Lower leg skin (tissue), 4 donors: Measurements from ENCODE around the gene ATF6. TPM values are rescaled to one million over a fixed set of nuclear protein-coding genes. Genes with fewer than 3 reads are reported as not detected.

Experiments used
- DNase-seq, 2 donors: peaks; one replicate each; pipeline ENCODE4 v3.0.0-alpha.2; 2019; ENCODE audit warnings: low spot score in 2 of 2
- H3K4me3 ChIP-seq: fragments of 200-600 bp; sonication (generic); 2 replicates; pipeline ENCODE4 v1.5.1; 2017; ENCODE audit warnings: mild to moderate bottlenecking, low read depth; ENCODE audit not compliant: poor library complexity, severe bottlenecking
- POLR2A ChIP-seq, 2 donors: fragments of 450-650 bp; IDR thresholded peaks; one replicate each; pipeline ENCODE4 v1.6.1; 2016 to 2017; ENCODE audit warnings: antibody characterized with exemption in 2 of 2, mild to moderate bottlenecking in 1 of 2, moderate library complexity in 1 of 2
- WGBS, 2 donors: methylation state at CpG; one replicate each; pipeline ENCODE4 v1.1.5; 2018; 5-methylcytosine and 5-hydroxymethylcytosine counted together
- intact Hi-C: fragments of 100-400 bp; cut with DNase I; formaldehyde crosslinking; loops from one replicate; pipeline ENCODE4 v1.15.0; 2023; ENCODE audit warnings: low total_unique reads
- total RNA-seq, 4 donors: library from RNA; depleted of rRNA; stranded (reverse); fragments of >200 nt; gene quantifications; one replicate each; pipeline ENCODE4 v1.1.0, GENCODE V29; 2016
- TF ChIP-seq, protein P1 (sequence below), 3 donors: fragments of 450-650 bp; IDR thresholded peaks; one replicate each; pipeline ENCODE4 v1.5.1; 2016; ENCODE audit warnings: antibody characterized with exemption in 3 of 3, mild to moderate bottlenecking in 3 of 3, moderate library complexity in 2 of 3

ATF6 gene
- total RNA-seq, 4 donors from 2014 or later = 28.7 to 33.5 (median 31.2) TPM

GRCh38 chr1:162011337-162012012, 245.4 kb downstream of the ATF6 start:
- peak in 1 of 2 donors; percentile 56 for DNase-seq
- intact Hi-C loops = no loop called here
- WGBS, 2 donors = 74 to 76% methylated on average over 9 of the region's 9 CpGs
- no peak overlapping the region for H3K4me3 ChIP-seq
- TF ChIP-seq, protein P1, sequence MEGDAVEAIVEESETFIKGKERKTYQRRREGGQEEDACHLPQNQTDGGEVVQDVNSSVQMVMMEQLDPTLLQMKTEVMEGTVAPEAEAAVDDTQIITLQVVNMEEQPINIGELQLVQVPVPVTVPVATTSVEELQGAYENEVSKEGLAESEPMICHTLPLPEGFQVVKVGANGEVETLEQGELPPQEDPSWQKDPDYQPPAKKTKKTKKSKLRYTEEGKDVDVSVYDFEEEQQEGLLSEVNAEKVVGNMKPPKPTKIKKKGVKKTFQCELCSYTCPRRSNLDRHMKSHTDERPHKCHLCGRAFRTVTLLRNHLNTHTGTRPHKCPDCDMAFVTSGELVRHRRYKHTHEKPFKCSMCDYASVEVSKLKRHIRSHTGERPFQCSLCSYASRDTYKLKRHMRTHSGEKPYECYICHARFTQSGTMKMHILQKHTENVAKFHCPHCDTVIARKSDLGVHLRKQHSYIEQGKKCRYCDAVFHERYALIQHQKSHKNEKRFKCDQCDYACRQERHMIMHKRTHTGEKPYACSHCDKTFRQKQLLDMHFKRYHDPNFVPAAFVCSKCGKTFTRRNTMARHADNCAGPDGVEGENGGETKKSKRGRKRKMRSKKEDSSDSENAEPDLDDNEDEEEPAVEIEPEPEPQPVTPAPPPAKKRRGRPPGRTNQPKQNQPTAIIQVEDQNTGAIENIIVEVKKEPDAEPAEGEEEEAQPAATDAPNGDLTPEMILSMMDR (IDR thresholded peaks at IDR 0.05) = no peak
- no peak for TF ChIP-seq POLR2A (IDR thresholded peaks at IDR 0.05)

- H3K4me3 ChIP-seq = no peak overlapping the region
- DNase-seq = no peak
- intact Hi-C loops = no loop called here
- TF ChIP-seq, protein P1 (IDR thresholded peaks at IDR 0.05) = no peak
- no peak for TF ChIP-seq POLR2A (IDR thresholded peaks at IDR 0.05)
These were observed 247.2 kb downstream of the ATF6 start for GRCh38 chr1:162013289-162013688.

Other genes starting within 250 kb of the ATF6 start
- gene HSPA6, start 241.8 kb upstream of the ATF6 start, total RNA-seq = 1 to 10 TPM; 2.0 to 5.0 (median 4.5) TPM
- 1 to 10 TPM; 1.9 to 8.6 (median 3.5) TPM for gene FCGR3A, start 216.5 kb upstream of the ATF6 start, total RNA-seq
- 1 to 10 TPM; 1.1 to 7.8 (median 2.4) TPM for gene FCGR3B, start 135.1 kb upstream of the ATF6 start, total RNA-seq
- 10 to 100 TPM in 1 of 4 donors, 1 to 10 TPM in 3; 6.0 to 10.0 (median 8.3) TPM for gene FCGR2B, start 103.2 kb upstream of the ATF6 start, total RNA-seq
- gene FCRLA, start 59.1 kb upstream of the ATF6 start, total RNA-seq = 1 to 10 TPM in 2 of 4 donors, under 1 TPM in 1, not detected in 1; 0.19 to 2.2 (median 2.0) TPM
- gene FCRLB, start 44.8 kb upstream of the ATF6 start, total RNA-seq = 1 to 10 TPM in 2 of 4 donors, under 1 TPM in 2; 0.38 to 1.6 (median 1.1) TPM
- 10 to 100 TPM; 10.2 to 24.5 (median 18.8) TPM for gene DUSP12, start 16.5 kb upstream of the ATF6 start, total RNA-seq